Effector memory CD4-positive, alpha-beta T cell (primary cell): Measurements from ENCODE around the gene ADAP1.

Experiments used
- DNase-seq, 3 donors: peaks; one replicate each; pipeline ENCODE4 v3.0.0-alpha.2; 2020
- H3K27ac ChIP-seq: 2 replicates; pipeline ENCODE4 v1.7.0; 2013; ENCODE audit warnings: mild to moderate bottlenecking, low read length, moderate library complexity; ENCODE audit not compliant: insufficient read depth, poor library complexity, severe bottlenecking
- H3K27me3 ChIP-seq: replicated peaks from 2 replicates; pipeline ENCODE4 v1.7.0; 2013; ENCODE audit warnings: mild to moderate bottlenecking, low read length; ENCODE audit not compliant: insufficient read depth, control insufficient read depth, poor library complexity, severe bottlenecking
- H3K36me3 ChIP-seq: 2 replicates; pipeline ENCODE4 v1.7.0; 2013; ENCODE audit warnings: mild to moderate bottlenecking, low read length, moderate library complexity; ENCODE audit not compliant: control insufficient read depth, insufficient read depth
- H3K4me1 ChIP-seq: 2 replicates; pipeline ENCODE4 v1.7.0; 2013; ENCODE audit warnings: low read length, mild to moderate bottlenecking; ENCODE audit not compliant: control insufficient read depth, insufficient read depth, poor library complexity, severe bottlenecking
- H3K4me3 ChIP-seq: 2 replicates; pipeline ENCODE4 v1.7.0; 2013; ENCODE audit warnings: low read length, low read depth, mild to moderate bottlenecking; ENCODE audit not compliant: insufficient read depth, poor library complexity, severe bottlenecking
- H3K9me3 ChIP-seq: 2 replicates; pipeline ENCODE4 v1.7.0; 2013; ENCODE audit warnings: mild to moderate bottlenecking, low read length, moderate library complexity; ENCODE audit not compliant: control insufficient read depth

ADAP1 gene

GRCh38 chr7:987909-988308, 33.4 kb upstream of the ADAP1 start:
- peaks cover 14% of the 10 kb centered on the region for H3K27me3 ChIP-seq
- no peak overlapping the region for H3K4me3 ChIP-seq
- no peak overlapping the region for H3K27ac ChIP-seq
- H3K4me1 ChIP-seq, result no peaks in the 10 kb centered on the region
- no peak for DNase-seq
- no peaks in the 10 kb centered on the region for H3K36me3 ChIP-seq
- no peaks in the 10 kb centered on the region for H3K9me3 ChIP-seq

- Histone ChIP-seq H3K36me3 (no peaks in the 10 kb centered on the region), H3K4me3 (no peak overlapping the region), H3K27me3 (peaks cover 14% of the 10 kb centered on the region), H3K27ac (no peak overlapping the region), H3K4me1 (no peaks in the 10 kb centered on the region), H3K9me3 (no peaks in the 10 kb centered on the region)
- DNase-seq, result no peak
Observed at GRCh38 chr7:986766-987751, 32.6 kb upstream of the ADAP1 start.

- no peak for DNase-seq
- H3K27ac ChIP-seq, result no peak overlapping the region
- peaks cover 14% of the 10 kb centered on the region for H3K27me3 ChIP-seq
- no peaks in the 10 kb centered on the region for H3K9me3 ChIP-seq
- H3K4me3 ChIP-seq, result no peak overlapping the region
- H3K36me3 ChIP-seq, result no peaks in the 10 kb centered on the region
- no peaks in the 10 kb centered on the region for H3K4me1 ChIP-seq
Observed at GRCh38 chr7:985915-986741, 31.6 kb upstream of the ADAP1 start.

- H3K27me3 ChIP-seq, result peaks cover 14% of the 10 kb centered on the region
- no peak overlapping the region for H3K4me3 ChIP-seq
- DNase-seq, result no peak
- no peaks in the 10 kb centered on the region for H3K9me3 ChIP-seq
- no peak overlapping the region for H3K27ac ChIP-seq
- H3K4me1 ChIP-seq, result no peaks in the 10 kb centered on the region
- H3K36me3 ChIP-seq, result no peaks in the 10 kb centered on the region
Observed at GRCh38 chr7:985127-985416, 30.6 kb upstream of the ADAP1 start.

GRCh38 chr7:984361-985126, 30.1 kb upstream of the ADAP1 start:
- peaks cover 14% of the 10 kb centered on the region for H3K27me3 ChIP-seq
- H3K27ac ChIP-seq, result no peak overlapping the region

GRCh38 chr7:983616-984071, 29.2 kb upstream of the ADAP1 start:
- no peak overlapping the region for H3K27ac ChIP-seq
- H3K4me1 ChIP-seq, result no peaks in the 10 kb centered on the region
- no peak overlapping the region for H3K4me3 ChIP-seq
- no peaks in the 10 kb centered on the region for H3K9me3 ChIP-seq
- H3K36me3 ChIP-seq, result no peaks in the 10 kb centered on the region
- peaks cover 13% of the 10 kb centered on the region for H3K27me3 ChIP-seq
- DNase-seq, result no peak

More at GRCh38 chr7:984361-985126, 30.1 kb upstream of the ADAP1 start:
- no peak for DNase-seq
- H3K4me3 ChIP-seq, result no peak overlapping the region
- no peaks in the 10 kb centered on the region for H3K36me3 ChIP-seq
- no peaks in the 10 kb centered on the region for H3K4me1 ChIP-seq
- H3K9me3 ChIP-seq, result no peaks in the 10 kb centered on the region

- H3K4me1 ChIP-seq, result no peaks in the 10 kb centered on the region
- no peak for DNase-seq
Observed at GRCh38 chr7:983004-983615, 28.6 kb upstream of the ADAP1 start, which contains the start of gene CYP2W1. Gene CYP2W1, plus strand, starts transcription at chr7:983181. Its CDS starts 31 bp downstream, at chr7:983212.

GRCh38 chr7:982511-983003, 28.1 kb upstream of the ADAP1 start:
- Histone ChIP-seq H3K9me3 (no peaks in the 10 kb centered on the region), H3K4me1 (no peaks in the 10 kb centered on the region), H3K27ac (no peak overlapping the region), H3K36me3 (no peaks in the 10 kb centered on the region), H3K4me3 (no peak overlapping the region), H3K27me3 (peaks cover 2% of the 10 kb centered on the region)
- DNase-seq, result no peak

More at GRCh38 chr7:983004-983615, 28.6 kb upstream of the ADAP1 start, which contains the start of gene CYP2W1:
- H3K27me3 ChIP-seq, result peaks cover 8% of the 10 kb centered on the region
- no peaks in the 10 kb centered on the region for H3K9me3 ChIP-seq
- H3K4me3 ChIP-seq, result no peak within 1 kb of the TSS
- no peaks in the 10 kb centered on the region for H3K36me3 ChIP-seq
- H3K27ac ChIP-seq, result no peak within 1 kb of the TSS

GRCh38 chr7:981793-982510, 27.5 kb upstream of the ADAP1 start:
- no peak overlapping the region for H3K27ac ChIP-seq
- no peaks in the 10 kb centered on the region for H3K4me1 ChIP-seq
- H3K27me3 ChIP-seq, result no peaks in the 10 kb centered on the region
- H3K36me3 ChIP-seq, result no peaks in the 10 kb centered on the region
- no peak overlapping the region for H3K4me3 ChIP-seq
- no peak for DNase-seq
- H3K9me3 ChIP-seq, result no peaks in the 10 kb centered on the region
